ENCODE measurements around the gene TM4SF5.

DNA sequence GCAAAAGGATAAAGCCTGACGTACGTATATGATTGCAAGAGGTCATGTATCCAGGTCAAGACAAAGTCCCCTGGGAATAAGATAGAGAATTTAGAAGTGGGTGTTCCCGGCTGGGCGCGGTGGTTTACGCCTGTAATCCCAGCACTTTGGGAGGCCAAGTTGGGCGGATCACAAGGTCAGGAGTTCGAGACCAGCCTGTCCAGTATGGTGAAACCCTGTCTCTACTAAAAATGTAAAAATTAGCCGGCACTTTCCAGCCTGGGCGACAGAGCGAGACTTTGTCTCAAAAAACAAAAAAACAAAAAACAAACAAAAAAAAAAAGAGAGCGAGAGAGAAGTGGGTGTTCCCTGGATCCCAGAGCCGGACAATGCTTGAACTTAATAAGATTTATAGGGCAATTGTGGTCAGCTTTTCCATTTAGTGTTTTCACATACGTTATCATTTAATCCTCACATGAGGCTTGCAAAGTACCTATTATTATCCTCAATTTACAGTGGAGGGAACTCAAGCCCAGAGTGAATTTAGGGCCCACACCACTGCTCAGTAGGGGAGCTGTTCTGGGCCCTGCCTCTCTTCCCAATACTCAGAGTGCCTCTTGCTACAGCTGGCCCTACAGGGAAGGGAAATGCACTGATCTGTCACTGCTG lies 16.6 kb downstream of the TM4SF5 start:
- TF ChIP-seq, protein P1, sequence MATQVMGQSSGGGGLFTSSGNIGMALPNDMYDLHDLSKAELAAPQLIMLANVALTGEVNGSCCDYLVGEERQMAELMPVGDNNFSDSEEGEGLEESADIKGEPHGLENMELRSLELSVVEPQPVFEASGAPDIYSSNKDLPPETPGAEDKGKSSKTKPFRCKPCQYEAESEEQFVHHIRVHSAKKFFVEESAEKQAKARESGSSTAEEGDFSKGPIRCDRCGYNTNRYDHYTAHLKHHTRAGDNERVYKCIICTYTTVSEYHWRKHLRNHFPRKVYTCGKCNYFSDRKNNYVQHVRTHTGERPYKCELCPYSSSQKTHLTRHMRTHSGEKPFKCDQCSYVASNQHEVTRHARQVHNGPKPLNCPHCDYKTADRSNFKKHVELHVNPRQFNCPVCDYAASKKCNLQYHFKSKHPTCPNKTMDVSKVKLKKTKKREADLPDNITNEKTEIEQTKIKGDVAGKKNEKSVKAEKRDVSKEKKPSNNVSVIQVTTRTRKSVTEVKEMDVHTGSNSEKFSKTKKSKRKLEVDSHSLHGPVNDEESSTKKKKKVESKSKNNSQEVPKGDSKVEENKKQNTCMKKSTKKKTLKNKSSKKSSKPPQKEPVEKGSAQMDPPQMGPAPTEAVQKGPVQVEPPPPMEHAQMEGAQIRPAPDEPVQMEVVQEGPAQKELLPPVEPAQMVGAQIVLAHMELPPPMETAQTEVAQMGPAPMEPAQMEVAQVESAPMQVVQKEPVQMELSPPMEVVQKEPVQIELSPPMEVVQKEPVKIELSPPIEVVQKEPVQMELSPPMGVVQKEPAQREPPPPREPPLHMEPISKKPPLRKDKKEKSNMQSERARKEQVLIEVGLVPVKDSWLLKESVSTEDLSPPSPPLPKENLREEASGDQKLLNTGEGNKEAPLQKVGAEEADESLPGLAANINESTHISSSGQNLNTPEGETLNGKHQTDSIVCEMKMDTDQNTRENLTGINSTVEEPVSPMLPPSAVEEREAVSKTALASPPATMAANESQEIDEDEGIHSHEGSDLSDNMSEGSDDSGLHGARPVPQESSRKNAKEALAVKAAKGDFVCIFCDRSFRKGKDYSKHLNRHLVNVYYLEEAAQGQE (IDR thresholded peaks at IDR 0.05; ENCODE audit: insufficient replicate concordance, low read depth) = no peak
- no peak for TF ChIP-seq POLR2AphosphoS5 (IDR thresholded peaks at IDR 0.05; ENCODE audit: low read depth)
- TF ChIP-seq, protein P2, sequence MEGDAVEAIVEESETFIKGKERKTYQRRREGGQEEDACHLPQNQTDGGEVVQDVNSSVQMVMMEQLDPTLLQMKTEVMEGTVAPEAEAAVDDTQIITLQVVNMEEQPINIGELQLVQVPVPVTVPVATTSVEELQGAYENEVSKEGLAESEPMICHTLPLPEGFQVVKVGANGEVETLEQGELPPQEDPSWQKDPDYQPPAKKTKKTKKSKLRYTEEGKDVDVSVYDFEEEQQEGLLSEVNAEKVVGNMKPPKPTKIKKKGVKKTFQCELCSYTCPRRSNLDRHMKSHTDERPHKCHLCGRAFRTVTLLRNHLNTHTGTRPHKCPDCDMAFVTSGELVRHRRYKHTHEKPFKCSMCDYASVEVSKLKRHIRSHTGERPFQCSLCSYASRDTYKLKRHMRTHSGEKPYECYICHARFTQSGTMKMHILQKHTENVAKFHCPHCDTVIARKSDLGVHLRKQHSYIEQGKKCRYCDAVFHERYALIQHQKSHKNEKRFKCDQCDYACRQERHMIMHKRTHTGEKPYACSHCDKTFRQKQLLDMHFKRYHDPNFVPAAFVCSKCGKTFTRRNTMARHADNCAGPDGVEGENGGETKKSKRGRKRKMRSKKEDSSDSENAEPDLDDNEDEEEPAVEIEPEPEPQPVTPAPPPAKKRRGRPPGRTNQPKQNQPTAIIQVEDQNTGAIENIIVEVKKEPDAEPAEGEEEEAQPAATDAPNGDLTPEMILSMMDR (IDR thresholded peaks at IDR 0.05; ENCODE audit: insufficient read depth, low read length) = no peak

Data from HL-60 (cell line).